Uterus (tissue), 4 donors: Measurements from ENCODE around the gene FGF3. TPM values are rescaled to one million over a fixed set of nuclear protein-coding genes. Genes with fewer than 3 reads are reported as not detected.

Source experiments
- DNase-seq, 2 donors: peaks; one replicate each; pipeline ENCODE4 v3.0.0-alpha.2; 2019 to 2020
- H3K27ac ChIP-seq, 2 donors: fragments of 200-600 bp; sonication (generic); 1 replicate in 1 of 2; 2 replicates in 1 of 2; pipeline ENCODE4 v1.5.1; 2016 to 2018
- H3K27me3 ChIP-seq, 2 donors: fragments of 200-600 bp; sonication (generic); one replicate each; pipeline ENCODE4 v1.5.1; 2018 to 2019; ENCODE audit warnings: control low read depth in 1 of 2
- H3K36me3 ChIP-seq, 2 donors: fragments of 200-600 bp; sonication (generic); one replicate each; pipeline ENCODE4 v1.5.1; 2019; ENCODE audit warnings: control low read depth in 1 of 2
- H3K4me1 ChIP-seq, 2 donors: fragments of 200-600 bp; sonication (generic); one replicate each; pipeline ENCODE4 v1.5.1; 2018 to 2019; ENCODE audit warnings: control low read depth in 1 of 2
- H3K4me3 ChIP-seq, 2 donors: fragments of 200-600 bp; sonication (generic); 1 replicate in 1 of 2; 2 replicates in 1 of 2; pipeline ENCODE4 v1.5.1; 2018 to 2019; ENCODE audit warnings: mild to moderate bottlenecking in 1 of 2
- H3K9me3 ChIP-seq, 2 donors: fragments of 200-600 bp; sonication (generic); one replicate each; pipeline ENCODE4 v1.5.1; 2019; ENCODE audit warnings: control low read depth in 1 of 2
- CTCF ChIP-seq, 4 experiments: fragments of 200-600 bp in 2 of 4; fragments of 450-650 bp in 2 of 4; sonication (generic) in 2 of 4; IDR thresholded peaks; one replicate each; pipeline ENCODE4 v1.5.1; 2016 to 2019; ENCODE audit warnings: antibody characterized with exemption in 4 of 4, mild to moderate bottlenecking in 2 of 4, moderate library complexity in 1 of 4
- POLR2A ChIP-seq, 2 donors: fragments of 450-650 bp; IDR thresholded peaks; one replicate each; pipeline ENCODE4 v1.6.1; 2016; ENCODE audit warnings: antibody characterized with exemption in 2 of 2, mild to moderate bottlenecking in 1 of 2, moderate library complexity in 1 of 2
- intact Hi-C: fragments of 100-400 bp; cut with DNase I; formaldehyde crosslinking; loops from one replicate; pipeline ENCODE4 v1.15.1; 2023; ENCODE audit warnings: low total_unique reads
- total RNA-seq, 4 donors: library from RNA; depleted of rRNA in 3 of 4; stranded (reverse); fragments of >200 nt in 3 of 4; gene quantifications; one replicate each; pipeline versions ENCODE4 v1.1.0 to v1.2.4, GENCODE V29; 2014 to 2023
- donor health status: DM: yes; HTN: yes; CAD: no.

Gene FGF3
- total RNA-seq, 4 donors from 2014 or later = not detected

GRCh38 chr11:69834811-69835800, 15.9 kb upstream of the FGF3 start:
- intact Hi-C loops = no loop called here
- Histone ChIP-seq H3K4me1 (no peaks in the 10 kb centered on the region), H3K27me3 (no peaks in the 10 kb centered on the region), H3K4me3 (no peak overlapping the region), H3K36me3 (no peaks in the 10 kb centered on the region), H3K27ac (no peak overlapping the region), H3K9me3 (no peaks in the 10 kb centered on the region)
- DNase-seq = no peak
- no peak for TF ChIP-seq CTCF (IDR thresholded peaks at IDR 0.05)
- TF ChIP-seq POLR2A (IDR thresholded peaks at IDR 0.05) = no peak

GRCh38 chr11:69834251-69834650, 15.0 kb upstream of the FGF3 start:
- no peak for TF ChIP-seq POLR2A (IDR thresholded peaks at IDR 0.05)
- no peak for TF ChIP-seq CTCF (IDR thresholded peaks at IDR 0.05)
- H3K27me3 ChIP-seq = no peaks in the 10 kb centered on the region
- H3K27ac ChIP-seq = no peak overlapping the region
- no peaks in the 10 kb centered on the region for H3K9me3 ChIP-seq
- no peak for DNase-seq
- no peak overlapping the region for H3K4me3 ChIP-seq
- intact Hi-C loops = no loop called here
- no peaks in the 10 kb centered on the region for H3K4me1 ChIP-seq
- no peaks in the 10 kb centered on the region for H3K36me3 ChIP-seq

DNA sequence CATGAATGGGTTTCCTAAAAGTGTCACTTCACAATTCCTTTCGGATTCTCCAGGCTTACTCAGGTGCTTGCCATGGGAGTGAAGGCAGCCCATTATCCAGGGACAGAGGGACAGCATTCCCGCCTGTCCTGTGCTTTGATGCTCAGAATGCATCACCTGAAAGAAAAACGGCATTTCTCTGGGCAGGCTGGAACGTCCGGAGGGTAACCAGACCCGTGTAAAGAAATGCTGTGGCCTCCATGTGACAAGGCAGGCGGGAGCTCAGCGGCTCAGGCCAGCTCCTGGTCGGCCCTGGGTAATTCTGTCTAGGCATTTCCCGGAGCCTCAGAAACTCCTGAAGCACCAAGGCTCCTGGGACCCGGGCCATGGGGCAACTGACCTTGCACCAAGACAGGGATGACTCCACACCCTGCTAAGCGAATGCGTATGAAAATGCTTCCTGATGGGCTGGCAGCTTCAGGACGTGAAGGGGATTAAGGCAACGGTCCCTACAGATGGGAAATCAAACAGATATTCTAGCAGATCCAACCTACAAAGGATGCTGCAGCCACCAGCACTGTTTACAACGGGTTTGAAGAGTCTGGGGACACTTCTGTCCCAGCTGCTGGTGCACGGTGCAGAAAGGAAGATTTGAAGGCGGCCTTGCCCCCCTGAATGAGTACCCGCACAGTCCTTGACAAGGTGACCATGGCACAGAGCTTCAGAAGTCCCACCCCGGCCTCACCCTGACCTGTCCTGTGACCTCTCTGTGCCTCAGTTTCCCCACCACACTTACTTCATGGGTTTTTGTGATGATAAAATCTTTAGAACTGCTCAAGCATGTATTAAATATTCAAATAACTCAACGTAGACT, 13.6 kb upstream of the FGF3 start:
- intact Hi-C loops = no loop called here
- Histone ChIP-seq H3K4me3 (no peak overlapping the region), H3K27ac (no peak overlapping the region), H3K9me3 (no peaks in the 10 kb centered on the region), H3K36me3 (no peaks in the 10 kb centered on the region), H3K27me3 (no peaks in the 10 kb centered on the region), H3K4me1 (no peaks in the 10 kb centered on the region)
- DNase-seq = no peak
- TF ChIP-seq CTCF (IDR thresholded peaks at IDR 0.05) = no peak
- no peak for TF ChIP-seq POLR2A (IDR thresholded peaks at IDR 0.05)

DNA sequence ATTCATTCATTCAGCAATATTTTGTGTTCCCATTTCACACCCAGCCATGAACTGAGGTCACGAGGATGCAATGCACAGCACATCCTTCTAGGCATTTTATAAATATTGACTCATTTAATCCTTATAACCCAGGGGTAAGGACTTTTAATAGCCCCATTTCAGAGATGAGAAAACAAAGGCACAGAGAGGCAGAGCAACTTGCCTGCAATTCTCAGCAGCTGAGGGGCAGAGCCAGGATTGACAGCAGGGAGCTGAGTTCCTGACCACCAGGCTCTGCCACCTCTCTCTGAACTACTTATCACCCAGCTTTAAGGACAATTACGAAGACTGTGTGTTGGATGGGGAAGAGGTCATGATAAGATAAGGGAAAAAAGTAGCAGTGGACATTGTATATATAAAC, 12.8 kb upstream of the FGF3 start:
- Histone ChIP-seq H3K36me3 (no peaks in the 10 kb centered on the region), H3K27ac (no peak overlapping the region), H3K27me3 (no peaks in the 10 kb centered on the region), H3K9me3 (no peaks in the 10 kb centered on the region), H3K4me1 (no peaks in the 10 kb centered on the region), H3K4me3 (no peak overlapping the region)
- DNase-seq = no peak
- TF ChIP-seq POLR2A (IDR thresholded peaks at IDR 0.05) (no peak), CTCF (IDR thresholded peaks at IDR 0.05) (no peak)
- intact Hi-C loops = no loop called here

DNA sequence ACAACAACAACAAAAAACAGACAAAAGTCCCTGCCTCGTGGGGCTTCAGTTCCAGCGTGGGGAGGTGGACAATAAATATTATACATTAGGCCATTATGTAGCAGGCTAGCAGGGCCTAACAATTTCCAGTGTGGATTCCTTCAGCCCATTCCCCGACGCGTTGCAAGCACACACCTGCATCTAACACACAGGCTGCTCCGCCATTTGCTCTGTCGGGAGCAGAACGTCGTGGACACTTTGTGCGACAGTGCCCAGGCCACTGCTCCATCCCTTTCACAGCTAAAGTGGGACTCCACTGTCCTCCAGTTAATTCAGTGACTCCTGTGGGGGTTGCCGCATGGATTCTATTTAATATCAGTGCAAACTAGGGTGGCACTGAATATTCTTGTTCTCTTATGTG, 10.9 kb upstream of the FGF3 start:
- H3K4me3 ChIP-seq = no peak overlapping the region

More for the DNA sequence above, 10.9 kb upstream of the FGF3 start:
- H3K9me3 ChIP-seq = no peaks in the 10 kb centered on the region
- intact Hi-C loops = no loop called here
- H3K27ac ChIP-seq = no peak overlapping the region
- no peaks in the 10 kb centered on the region for H3K36me3 ChIP-seq
- no peak for DNase-seq
- TF ChIP-seq POLR2A (IDR thresholded peaks at IDR 0.05) (no peak), CTCF (IDR thresholded peaks at IDR 0.05) (no peak)
- no peaks in the 10 kb centered on the region for H3K4me1 ChIP-seq
- H3K27me3 ChIP-seq = no peaks in the 10 kb centered on the region
